Psoas muscle (tissue), 8 donors: ENCODE measurements around the gene RTN4RL2. TPM values are rescaled to one million over a fixed set of nuclear protein-coding genes. Genes with fewer than 3 reads are reported as not detected.
A peak's percentile ranks its signal among the peaks of the same experiment; 100 is the strongest.

Experiments used
- ATAC-seq, 4 donors: fragments of 200-7000 bp; cut with Tn5 transposase; one replicate each; pipeline ENCODE4 v1.9.1; 2020; ENCODE audit warnings: moderate library complexity in 3 of 4, mild to moderate bottlenecking in 2 of 4
- DNase-seq, 2 donors: peaks; one replicate each; pipeline ENCODE4 v3.0.0-alpha.2; 2020
- H3K27ac ChIP-seq: fragments of 200-600 bp; one replicate; pipeline ENCODE4 v1.8.0; 2022
- H3K27me3 ChIP-seq, 3 donors: fragments of 200-600 bp in 1 of 3; one replicate each; pipeline versions ENCODE4 v1.6.1 to v1.8.0; 2013 to 2022; ENCODE audit warnings: low read length in 2 of 3, mild to moderate bottlenecking in 2 of 3, moderate library complexity in 1 of 3; ENCODE audit not compliant: insufficient read depth in 3 of 3
- H3K36me3 ChIP-seq, 2 donors: fragments of 200-600 bp in 1 of 2; one replicate each; pipeline versions ENCODE4 v1.6.1 to v1.8.0; 2013 to 2022; ENCODE audit warnings: low read depth in 1 of 2, mild to moderate bottlenecking in 1 of 2, moderate library complexity in 1 of 2; ENCODE audit not compliant: insufficient read depth in 1 of 2
- H3K4me1 ChIP-seq: fragments of 200-600 bp; one replicate; pipeline ENCODE4 v1.8.0; 2022
- H3K4me3 ChIP-seq: fragments of 200-600 bp; one replicate; pipeline ENCODE4 v1.8.0; 2022; ENCODE audit warnings: mild to moderate bottlenecking
- H3K9me3 ChIP-seq: fragments of 200-600 bp; one replicate; pipeline ENCODE4 v1.8.0; 2022
- CTCF ChIP-seq: fragments of 200-600 bp; IDR thresholded peaks from one replicate; pipeline ENCODE4 v1.8.0; 2022; ENCODE audit warnings: antibody characterized with exemption
- WGBS, 3 donors: extraction: QIAGEN DNeasy Blood & Tissue Kit; methylation state at CpG; one replicate each; pipeline versions ENCODE4 v1.1.6 to v1.1.7; 2013; 5-methylcytosine and 5-hydroxymethylcytosine counted together
- intact Hi-C, 2 donors: fragments of 100-400 bp; cut with DNase I; formaldehyde crosslinking; loops; one replicate each; pipeline versions ENCODE4 v1.11.0 to v1.14.2; 2022
- polyA plus RNA-seq, 3 donors: library from polyadenylated mRNA; stranded (reverse); fragments of 200-250 nt; gene quantifications; one replicate each; pipeline ENCODE4 v1.2.3, GENCODE V29; 2013
- total RNA-seq, 4 donors: library from RNA; stranded (reverse); fragmentation: NEBNext Ultra II Directional in 2 of 4; extraction: Animal tissue kit (Norgen Biotek cat#: 25700) in 2 of 4; gene quantifications; one replicate each; pipeline versions ENCODE4 v1.2.1 to v1.2.4, GENCODE V29; 2021 to 2023
- donor health status: healthy with polysubstance abuse.
- donor health status: DM: no; HTN: no; CAD: no; lungs with moderate emphysema.
- donor health status: Bipolar disorder and iron deficiency.
- donor health status: healthy.
- donor health status: DM: yes; HTN: yes; CAD: no.
- donor health status: DM: no; HTN: no; CAD: no.
- donor health status: DM: no; HTN: no; CAD: no.
- donor health status: DM: yes; HTN: yes; CAD: no.

The RTN4RL2 gene
- total and polyA plus RNA-seq, 7 donors, result 0.44 to 1.1 (median 0.77) TPM

DNA sequence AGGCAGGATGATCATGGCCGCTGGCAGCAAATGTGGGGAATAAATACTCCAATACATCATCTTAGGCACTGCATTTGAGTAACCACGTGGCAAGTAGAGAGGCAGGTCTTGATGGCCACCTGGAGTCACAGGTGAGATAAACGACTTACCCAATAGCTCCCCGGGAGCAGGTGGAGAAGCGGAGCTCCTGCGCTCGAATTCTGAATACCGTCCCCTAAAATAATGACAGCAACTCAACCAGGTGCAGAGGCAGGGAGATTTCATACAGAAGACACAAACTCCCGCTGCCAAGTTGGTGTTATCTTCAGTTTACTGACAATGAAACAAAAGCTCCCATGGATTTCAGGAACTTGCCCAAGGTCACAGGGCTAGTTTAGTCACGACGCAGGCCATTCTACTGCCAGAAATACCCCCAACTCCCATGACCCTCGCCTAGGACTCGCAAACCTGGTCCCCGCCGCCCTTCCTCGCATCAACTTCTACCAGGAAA lies 33.8 kb upstream of the RTN4RL2 start:
- intact Hi-C loops, result loop anchor here in 1 of 2 donors (5.0 kb wide), 1 partner anchor 79 kb away; no protein-coding TSS in a partner anchor
- 13 to 26% (median 21%) methylated on average over 16 of the region's 16 CpGs for WGBS, 3 donors
- DNase-seq (no peak), ATAC-seq (peak in 2 of 4 donors; percentile 3 to 4)
- H3K27me3 ChIP-seq, result peaks cover 0 to 33% (median 0%) of the 10 kb centered on the region in 3 donors
- peak overlapping the region; percentile 84 for H3K27ac ChIP-seq
- H3K36me3 ChIP-seq, result peaks cover 0 to 3% of the 10 kb centered on the region in 2 donors
- H3K9me3 ChIP-seq, result no peaks in the 10 kb centered on the region
- TF ChIP-seq CTCF, result no peak
- peak overlapping the region; percentile 66 for H3K4me3 ChIP-seq
- H3K4me1 ChIP-seq, result peaks cover 32% of the 10 kb centered on the region

- peak within 1 kb of the TSS; percentile 66 for H3K4me3 ChIP-seq
- peaks cover 32% of the 10 kb centered on the region for H3K4me1 ChIP-seq
- H3K27me3 ChIP-seq, result peaks cover 0 to 33% (median 0%) of the 10 kb centered on the region in 3 donors
- peak within 1 kb of the TSS; percentile 84 for H3K27ac ChIP-seq
- H3K9me3 ChIP-seq, result no peaks in the 10 kb centered on the region
- peaks cover 0 to 3% of the 10 kb centered on the region in 2 donors for H3K36me3 ChIP-seq
- 3 to 14% (median 4%) methylated on average over 35 to 39 of the region's 39 CpGs for WGBS, 3 donors
- intact Hi-C loops, result loop anchor here in 1 of 2 donors (5.0 kb wide), 1 partner anchor 80 kb away; no protein-coding TSS in a partner anchor
- no peak for TF ChIP-seq CTCF
- DNase-seq (peak; percentile 80 to 85), ATAC-seq (peak; percentile 54 to 66 (median 60))
Observed at GRCh38 chr11:57426929-57427726, 33.2 kb upstream of the RTN4RL2 start, which contains the start of gene SLC43A3. SLC43A3 (minus strand) TSS chr11:57427121; CDS start chr11:57426172, 949 bp downstream.

DNA sequence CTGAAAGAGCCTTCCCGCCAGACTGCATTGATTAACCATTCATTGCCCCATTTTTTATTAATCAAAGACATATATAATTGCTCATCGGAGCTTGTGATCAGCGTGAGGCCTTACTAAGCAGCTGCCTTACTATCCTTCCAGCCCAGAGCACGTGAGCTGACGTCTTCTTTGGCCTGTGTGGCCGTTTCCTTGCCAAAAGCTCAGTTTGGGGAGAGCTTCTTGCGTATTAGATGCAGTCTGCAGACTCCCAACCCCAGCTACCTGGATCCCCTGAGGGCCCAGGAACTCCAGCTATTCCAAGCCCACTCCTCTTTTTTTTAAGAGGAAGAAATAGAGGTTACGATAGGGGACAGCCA lies 32.6 kb upstream of the RTN4RL2 start:
- peak in 3 of 4 donors; percentile 22 to 54 (median 31) for ATAC-seq

DNA sequence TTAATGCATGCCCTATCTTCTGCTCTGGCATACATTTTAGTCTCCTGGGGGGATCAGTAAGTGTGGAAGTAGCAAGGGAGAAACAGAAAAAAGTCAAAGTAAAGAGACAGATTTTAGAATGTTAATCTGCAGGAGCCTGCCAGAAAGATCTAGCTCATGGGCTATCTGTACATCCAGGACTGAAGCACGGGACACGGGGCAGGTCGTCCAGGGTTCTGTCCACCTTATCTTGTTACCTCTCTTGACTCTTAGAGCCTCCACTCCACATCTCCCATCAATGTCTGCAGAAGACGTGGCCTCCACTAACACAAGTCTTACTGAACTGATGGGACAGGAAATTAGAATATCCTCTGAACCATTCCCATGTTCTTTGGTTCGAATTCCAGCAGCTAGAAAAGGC lies 31.7 kb upstream of the RTN4RL2 start:
- Histone ChIP-seq H3K9me3 (no peaks in the 10 kb centered on the region), H3K27me3 (peaks cover 0 to 32% (median 0%) of the 10 kb centered on the region in 3 donors), H3K36me3 (no peaks in the 10 kb centered on the region), H3K4me3 (no peak overlapping the region), H3K27ac (peak overlapping the region; percentile 84), H3K4me1 (peaks cover 32% of the 10 kb centered on the region)
- TF ChIP-seq CTCF, result no peak
- ATAC-seq, result no peak
- no peak for DNase-seq
- WGBS, 3 donors, result 89 to 99% (median 92%) methylated on average over 5 of the region's 5 CpGs
- intact Hi-C loops, result loop anchor here in 1 of 2 donors (5.0 kb wide), 1 partner anchor 81 kb away; no protein-coding TSS in a partner anchor

More for the DNA sequence above, 32.6 kb upstream of the RTN4RL2 start:
- Histone ChIP-seq H3K27me3 (peaks cover 0 to 33% (median 0%) of the 10 kb centered on the region in 3 donors), H3K4me3 (peak overlapping the region; percentile 66), H3K27ac (peak overlapping the region; percentile 84), H3K9me3 (no peaks in the 10 kb centered on the region), H3K4me1 (peaks cover 32% of the 10 kb centered on the region), H3K36me3 (peaks cover 0 to 3% of the 10 kb centered on the region in 2 donors)
- WGBS, 3 donors, result 31 to 37% (median 32%) methylated on average over 8 of the region's 8 CpGs
- intact Hi-C loops, result loop anchor here in 1 of 2 donors (5.0 kb wide), 1 partner anchor 80 kb away; no protein-coding TSS in a partner anchor
- TF ChIP-seq CTCF, result no peak
- peak; percentile 74 to 85 for DNase-seq
